ENCODE measurements around the gene OBSCN. TPM values are rescaled to one million over a fixed set of nuclear protein-coding genes. Genes with fewer than 3 reads are reported as not detected.
A peak's percentile ranks its signal among the peaks of the same experiment; 100 is the strongest.

Gene OBSCN
- total RNA-seq, 2 experiments from 2014 or later, result 13.7 to 14.9 TPM

- Mint-ChIP-seq H3K27ac (no peak overlapping the region), H3K4me3 (no peak overlapping the region), H3K36me3 (no peaks in the 10 kb centered on the region), H3K9me3 (no peaks in the 10 kb centered on the region), H3K27me3 (no peaks in the 10 kb centered on the region), H3K4me1 (peaks cover 5% of the 10 kb centered on the region)
- DNase-seq, result no peak
Measured at GRCh38 chr1:228284521-228284920, 76.7 kb downstream of the OBSCN start.

GRCh38 chr1:228285661-228286504, 78.0 kb downstream of the OBSCN start:
- no peaks in the 10 kb centered on the region for H3K9me3 Mint-ChIP-seq
- no peaks in the 10 kb centered on the region for H3K36me3 Mint-ChIP-seq
- H3K4me1 Mint-ChIP-seq, result peaks cover 5% of the 10 kb centered on the region
- no peak overlapping the region for H3K4me3 Mint-ChIP-seq
- DNase-seq, result no peak
- H3K27me3 Mint-ChIP-seq, result no peaks in the 10 kb centered on the region
- no peak overlapping the region for H3K27ac Mint-ChIP-seq

- Mint-ChIP-seq H3K9me3 (no peaks in the 10 kb centered on the region), H3K4me3 (no peak overlapping the region), H3K27ac (no peak overlapping the region), H3K4me1 (peaks cover 5% of the 10 kb centered on the region), H3K36me3 (no peaks in the 10 kb centered on the region), H3K27me3 (no peaks in the 10 kb centered on the region)
- DNase-seq, result no peak
Measured at GRCh38 chr1:228286505-228287417, 78.9 kb downstream of the OBSCN start.

- DNase-seq, result no peak
- Mint-ChIP-seq H3K27ac (no peak overlapping the region), H3K36me3 (no peaks in the 10 kb centered on the region), H3K4me3 (no peak overlapping the region), H3K4me1 (peaks cover 5% of the 10 kb centered on the region), H3K27me3 (no peaks in the 10 kb centered on the region), H3K9me3 (no peaks in the 10 kb centered on the region)
Measured at GRCh38 chr1:228287541-228288425, 79.9 kb downstream of the OBSCN start.

- Mint-ChIP-seq H3K4me1 (peaks cover 5% of the 10 kb centered on the region), H3K36me3 (no peaks in the 10 kb centered on the region), H3K9me3 (no peaks in the 10 kb centered on the region), H3K27me3 (no peaks in the 10 kb centered on the region), H3K4me3 (no peak overlapping the region), H3K27ac (peak overlapping the region; percentile 59)
- DNase-seq, result no peak
Measured at GRCh38 chr1:228288536-228289238, 80.8 kb downstream of the OBSCN start.

GRCh38 chr1:228289239-228289849, 81.5 kb downstream of the OBSCN start:
- no peaks in the 10 kb centered on the region for H3K27me3 Mint-ChIP-seq
- no peaks in the 10 kb centered on the region for H3K36me3 Mint-ChIP-seq
- H3K4me3 Mint-ChIP-seq, result no peak overlapping the region
- H3K9me3 Mint-ChIP-seq, result no peaks in the 10 kb centered on the region
- H3K27ac Mint-ChIP-seq, result peak overlapping the region; percentile 25
- DNase-seq, result no peak
- peaks cover 5% of the 10 kb centered on the region for H3K4me1 Mint-ChIP-seq

GRCh38 chr1:228289996-228290881, 82.4 kb downstream of the OBSCN start:
- H3K27me3 Mint-ChIP-seq, result no peaks in the 10 kb centered on the region
- no peaks in the 10 kb centered on the region for H3K36me3 Mint-ChIP-seq
- H3K27ac Mint-ChIP-seq, result no peak overlapping the region
- H3K9me3 Mint-ChIP-seq, result no peaks in the 10 kb centered on the region
- peaks cover 5% of the 10 kb centered on the region for H3K4me1 Mint-ChIP-seq
- H3K4me3 Mint-ChIP-seq, result no peak overlapping the region
- no peak for DNase-seq

GRCh38 chr1:228291906-228292608, 84.2 kb downstream of the OBSCN start:
- H3K36me3 Mint-ChIP-seq, result peaks cover 2% of the 10 kb centered on the region
- no peak overlapping the region for H3K4me3 Mint-ChIP-seq
- no peak for DNase-seq
- peaks cover 5% of the 10 kb centered on the region for H3K4me1 Mint-ChIP-seq
- no peak overlapping the region for H3K27ac Mint-ChIP-seq
- peaks cover under 1% of the 10 kb centered on the region for H3K9me3 Mint-ChIP-seq
- no peaks in the 10 kb centered on the region for H3K27me3 Mint-ChIP-seq

- peaks cover 5% of the 10 kb centered on the region for H3K4me1 Mint-ChIP-seq
- H3K9me3 Mint-ChIP-seq, result peaks cover 4% of the 10 kb centered on the region
- peaks cover 7% of the 10 kb centered on the region for H3K36me3 Mint-ChIP-seq
- H3K4me3 Mint-ChIP-seq, result no peak overlapping the region
- H3K27ac Mint-ChIP-seq, result no peak overlapping the region
- no peak for DNase-seq
- no peaks in the 10 kb centered on the region for H3K27me3 Mint-ChIP-seq
Measured at GRCh38 chr1:228292609-228292911, 84.7 kb downstream of the OBSCN start.

- Mint-ChIP-seq H3K4me1 (peaks cover 5% of the 10 kb centered on the region), H3K9me3 (peaks cover 4% of the 10 kb centered on the region), H3K36me3 (peaks cover 14% of the 10 kb centered on the region), H3K27ac (no peak overlapping the region), H3K4me3 (no peak overlapping the region), H3K27me3 (no peaks in the 10 kb centered on the region)
- no peak for DNase-seq
Measured at GRCh38 chr1:228293393-228293792, 85.5 kb downstream of the OBSCN start.

GRCh38 chr1:228293816-228294500, 86.1 kb downstream of the OBSCN start:
- peaks cover 19% of the 10 kb centered on the region for H3K36me3 Mint-ChIP-seq
- peaks cover 4% of the 10 kb centered on the region for H3K9me3 Mint-ChIP-seq
- no peak for DNase-seq
- no peaks in the 10 kb centered on the region for H3K27me3 Mint-ChIP-seq
- peaks cover 4% of the 10 kb centered on the region for H3K4me1 Mint-ChIP-seq
- H3K4me3 Mint-ChIP-seq, result no peak overlapping the region
- no peak overlapping the region for H3K27ac Mint-ChIP-seq

GRCh38 chr1:228294717-228295116, 86.9 kb downstream of the OBSCN start:
- H3K4me1 Mint-ChIP-seq, result no peaks in the 10 kb centered on the region
- peaks cover 23% of the 10 kb centered on the region for H3K36me3 Mint-ChIP-seq
- no peak overlapping the region for H3K27ac Mint-ChIP-seq
- H3K27me3 Mint-ChIP-seq, result peaks cover 2% of the 10 kb centered on the region
- no peak for DNase-seq
- H3K9me3 Mint-ChIP-seq, result peaks cover 4% of the 10 kb centered on the region
- H3K4me3 Mint-ChIP-seq, result no peak overlapping the region

Data from activated naive CD8-positive, alpha-beta T cell treated with anti-CD3 and anti-CD28 coated beads for 36 hours (primary cell).